Stimulated activated naive CD4-positive, alpha-beta T cell (primary cell): ENCODE data around the gene ETFRF1.
A peak's percentile ranks its signal among the peaks of the same experiment; 100 is the strongest.

Experiments used
- DNase-seq, 6 experiments: peaks; one replicate each; lab custom pipeline; 2025; lab: John Stamatoyannopoulos, UW

The ETFRF1 gene, protein sequence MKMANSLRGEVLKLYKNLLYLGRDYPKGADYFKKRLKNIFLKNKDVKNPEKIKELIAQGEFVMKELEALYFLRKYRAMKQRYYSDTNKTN

GRCh38 chr12:25195056-25195971 lies at the start of gene ETFRF1, which contains the start of gene DNAI7:
Gene ETFRF1, plus strand, starts transcription at chr12:25195237. Its CDS starts 8,720 bp downstream, at chr12:25203957.
Gene DNAI7, minus strand, starts transcription at chr12:25195160. Its CDS starts 82 bp downstream, at chr12:25195078.
- DNase-seq: peak; percentile 92 to 96 (median 93)

GRCh38 chr12:25146686-25147085 lies 48.4 kb upstream of the ETFRF1 start:
- DNase-seq: no peak

GRCh38 chr12:25151476-25151875 lies 43.6 kb upstream of the ETFRF1 start:
- DNase-seq: no peak

GRCh38 chr12:25152055-25152454 lies 43.0 kb upstream of the ETFRF1 start:
- DNase-seq: no peak

- DNase-seq: peak in 3 of 6 experiments; percentile 3 to 61 (median 56)
Measured at GRCh38 chr12:25155022-25155576, 39.9 kb upstream of the ETFRF1 start.

DNA sequence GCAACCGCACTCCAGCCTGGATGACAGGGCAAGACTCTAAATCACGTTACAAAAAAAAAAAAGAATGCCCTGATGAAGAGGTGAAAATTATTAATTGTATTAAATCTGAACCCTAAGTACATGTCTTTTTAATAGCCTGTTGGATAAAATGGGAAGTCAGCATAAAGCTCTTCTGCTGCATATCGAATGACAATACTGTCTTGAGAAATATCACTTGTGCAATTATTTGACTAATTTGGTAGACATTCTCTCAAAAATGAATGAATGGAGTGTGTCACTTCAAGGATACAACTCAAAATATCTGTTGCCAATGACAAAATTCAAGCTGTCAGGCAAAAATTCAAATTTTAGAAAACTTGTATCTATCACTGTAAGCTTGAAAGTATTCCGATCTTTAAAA lies 39.0 kb upstream of the ETFRF1 start:
- DNase-seq: no peak

GRCh38 chr12:25162866-25163265 lies 32.2 kb upstream of the ETFRF1 start:
- DNase-seq: no peak

GRCh38 chr12:25182765-25183164 lies 12.3 kb upstream of the ETFRF1 start:
- no peak for DNase-seq

- no peak for DNase-seq
Measured at GRCh38 chr12:25184132-25184531, 10.9 kb upstream of the ETFRF1 start.

- peak in 3 of 6 experiments; percentile 13 to 38 (median 25) for DNase-seq
Measured at GRCh38 chr12:25186038-25186787, 8.8 kb upstream of the ETFRF1 start.

- DNase-seq: peak in 3 of 6 experiments; percentile 14 to 32 (median 17)
Measured at GRCh38 chr12:25186788-25187402, 8.1 kb upstream of the ETFRF1 start.

- DNase-seq: no peak
Measured at GRCh38 chr12:25187781-25188180, 7.3 kb upstream of the ETFRF1 start.

DNA sequence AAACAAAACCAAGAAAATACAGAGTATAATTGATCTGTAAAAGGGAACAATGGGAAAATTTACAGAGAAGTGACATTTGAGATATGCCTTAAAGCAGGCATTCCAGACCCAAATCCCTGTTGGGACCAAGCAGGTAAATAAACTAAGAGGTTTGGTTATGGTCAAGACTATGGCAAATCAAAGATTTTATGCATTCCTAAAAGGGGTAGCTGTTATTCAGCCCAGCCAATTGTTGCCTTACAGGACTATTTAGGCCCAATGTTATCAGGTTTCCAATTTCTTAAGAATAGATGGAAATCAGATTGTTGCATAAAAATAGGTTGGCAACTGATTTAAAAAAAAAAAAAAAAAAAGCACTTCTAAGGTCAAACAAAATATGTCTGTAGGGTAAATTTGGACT lies 5.4 kb upstream of the ETFRF1 start:
- no peak for DNase-seq

GRCh38 chr12:25190793-25191192 lies 4.2 kb upstream of the ETFRF1 start:
- no peak for DNase-seq

GRCh38 chr12:25194214-25194613 lies 823 bp upstream of the ETFRF1 start:
- peak in 2 of 6 experiments; percentile 31 to 33 for DNase-seq

DNA sequence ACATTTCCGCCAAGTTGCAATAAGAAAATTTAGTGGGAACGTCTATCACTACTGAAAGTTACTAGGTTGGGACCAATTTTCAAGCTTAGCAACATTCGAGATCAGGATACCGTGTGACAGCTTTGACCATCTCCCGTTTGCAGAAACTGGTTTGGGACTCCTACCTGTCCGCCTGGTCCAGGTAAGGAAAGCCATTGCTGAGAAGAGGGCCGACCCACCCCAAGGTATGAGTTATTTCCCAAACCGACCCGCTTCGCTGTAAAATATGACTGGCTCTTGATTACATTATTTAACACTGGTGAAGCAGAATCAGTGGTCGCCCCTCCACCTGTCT lies 348 bp upstream of the ETFRF1 start:
- no peak for DNase-seq

DNA sequence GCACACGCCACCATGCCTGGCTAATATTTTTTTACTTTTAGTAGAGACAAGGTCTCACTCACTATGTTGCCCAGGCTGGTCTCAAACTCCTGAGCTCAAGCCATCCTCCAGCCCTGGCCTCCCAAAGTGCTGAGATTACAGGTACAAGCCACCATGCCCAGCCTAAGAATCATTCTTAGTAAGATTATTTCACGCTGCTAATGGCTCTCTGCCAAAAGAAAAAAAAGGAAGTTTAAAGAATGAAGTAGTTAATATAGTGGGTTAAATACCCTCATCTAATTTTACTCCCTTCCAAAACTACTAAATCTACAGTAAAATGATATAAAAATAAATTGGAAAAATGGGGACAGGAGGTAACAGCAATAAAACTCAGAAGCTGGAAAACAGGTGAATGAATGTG lies 2.6 kb downstream of the ETFRF1 start:
- DNase-seq: no peak

DNA sequence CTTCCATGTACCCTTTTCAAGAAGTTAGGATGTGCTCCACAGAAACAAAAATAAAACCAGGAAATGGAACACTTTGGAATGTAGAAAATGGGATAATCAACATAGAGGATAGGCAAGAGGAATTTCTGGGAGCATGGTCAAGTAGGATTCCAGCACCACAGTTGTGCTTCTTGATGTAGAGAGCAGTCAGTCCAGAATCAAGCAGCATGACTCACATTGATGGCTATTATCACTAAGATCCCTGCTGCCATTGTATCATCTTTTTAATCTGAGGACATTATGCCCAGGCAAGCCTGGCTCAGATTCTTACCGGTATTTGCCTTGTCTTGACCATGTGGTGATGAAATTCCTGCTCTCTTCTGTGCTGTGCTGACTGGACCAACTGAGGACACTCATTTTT lies 5.7 kb downstream of the ETFRF1 start:
- DNase-seq: no peak

DNA sequence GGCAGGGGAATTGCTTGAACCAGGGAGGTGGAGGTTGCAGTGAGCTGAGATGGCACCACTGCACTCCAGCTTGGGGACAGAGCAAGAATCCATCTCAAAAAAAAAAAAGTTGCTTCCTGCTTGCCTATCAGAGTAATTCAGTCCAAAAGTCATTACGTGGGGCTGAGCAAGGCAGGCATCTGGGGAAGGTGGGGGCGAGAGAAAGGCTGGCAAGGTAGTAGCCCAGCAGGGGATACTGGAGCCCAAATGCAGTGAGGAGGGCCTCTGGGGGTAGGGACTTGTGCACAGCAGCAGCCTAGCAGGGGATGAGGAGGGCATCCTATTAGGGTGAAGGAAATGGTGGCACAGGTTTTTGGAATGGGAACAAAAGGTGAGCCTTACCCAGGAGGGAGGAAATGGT lies 7.1 kb downstream of the ETFRF1 start:
- DNase-seq: no peak

DNA sequence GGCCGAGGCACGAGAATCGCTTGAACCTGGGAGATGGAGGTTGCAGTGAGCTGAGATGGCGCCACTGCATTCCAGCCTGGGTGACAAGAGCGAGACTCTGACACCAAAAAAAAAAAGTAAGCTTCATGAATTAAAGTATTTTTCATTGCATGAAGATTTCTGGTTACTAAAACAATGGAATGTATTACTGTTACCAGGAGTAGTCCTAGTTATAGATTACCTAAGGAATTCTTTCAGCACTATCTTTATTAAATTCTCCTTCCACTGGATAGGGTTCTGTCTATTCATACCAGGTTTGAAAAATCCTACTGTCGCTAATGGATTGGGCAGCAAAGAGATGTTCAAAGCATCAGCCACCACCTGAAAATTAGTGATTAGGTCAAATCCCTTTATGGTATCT lies 12.4 kb downstream of the ETFRF1 start:
- no peak for DNase-seq

GRCh38 chr12:25207846-25208245 lies 12.8 kb downstream of the ETFRF1 start:
- no peak for DNase-seq

DNA sequence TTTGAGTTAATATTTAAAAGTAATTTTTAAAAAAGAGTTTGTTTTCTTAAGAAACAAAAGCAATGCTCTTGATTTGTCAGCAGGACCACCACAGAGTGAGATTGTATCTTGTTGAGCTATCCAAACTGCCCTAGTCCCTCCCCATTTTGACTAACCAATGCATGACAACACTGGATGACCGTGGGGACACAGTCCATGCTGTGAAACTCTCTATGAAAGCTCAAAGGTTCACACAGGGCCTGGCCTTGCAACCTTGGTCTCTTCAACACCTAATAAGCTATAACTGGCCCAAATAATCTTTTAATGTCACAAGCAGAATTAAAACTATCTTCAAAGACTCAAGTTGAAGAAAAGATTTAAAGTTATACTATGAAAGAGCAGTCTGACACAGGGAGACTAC lies 13.5 kb downstream of the ETFRF1 start:
- no peak for DNase-seq
